ENCODE results near the gene CENPP.
"Not testable (repeated sequence)": the region's sequence is repeated elsewhere in the genome, so short reads cannot be mapped to it uniquely, and the experiment has no call there.

Gene CENPP

DNA sequence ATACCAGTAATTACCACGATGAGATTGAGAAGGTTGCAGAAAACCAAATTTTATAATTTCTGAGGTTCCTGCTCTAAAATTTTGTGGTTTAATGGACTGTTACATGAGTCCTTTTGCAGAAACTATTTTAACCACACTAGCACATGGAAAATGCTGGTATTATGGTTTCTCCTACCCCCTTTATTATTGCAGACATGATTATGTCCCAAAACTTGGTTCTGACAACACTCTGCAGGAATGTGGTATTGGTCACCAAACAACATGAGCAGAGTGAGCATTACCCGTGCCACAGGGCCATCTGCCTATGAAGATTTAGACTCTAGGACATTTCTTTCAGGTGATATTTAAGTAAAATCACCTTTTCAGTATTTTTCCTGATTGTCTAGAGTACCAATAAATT is 212.8 kb downstream of the CENPP start:
- DNase-seq (ENCODE audit: low read depth) = peak; percentile 46

DNA sequence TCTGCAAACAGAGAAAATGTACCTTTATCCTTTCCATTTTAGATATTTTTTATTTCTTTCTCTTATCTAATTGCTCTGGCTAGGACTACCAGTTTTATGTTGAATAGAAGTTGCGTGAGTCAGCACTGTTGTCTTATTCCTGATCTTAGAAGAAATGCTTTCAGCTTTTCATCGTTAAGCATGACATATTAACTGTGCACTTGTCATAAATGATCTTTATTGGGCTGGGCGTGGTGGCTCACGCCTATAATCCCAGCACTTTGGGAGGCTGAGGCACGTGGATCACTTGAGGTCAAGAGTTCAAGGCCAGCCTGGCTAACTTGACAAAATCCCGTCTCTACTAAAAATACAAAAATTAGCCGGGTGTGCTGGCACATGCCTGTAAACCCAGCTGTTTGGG is 218.2 kb downstream of the CENPP start:
- no peak for DNase-seq (ENCODE audit: low read depth)

DNA sequence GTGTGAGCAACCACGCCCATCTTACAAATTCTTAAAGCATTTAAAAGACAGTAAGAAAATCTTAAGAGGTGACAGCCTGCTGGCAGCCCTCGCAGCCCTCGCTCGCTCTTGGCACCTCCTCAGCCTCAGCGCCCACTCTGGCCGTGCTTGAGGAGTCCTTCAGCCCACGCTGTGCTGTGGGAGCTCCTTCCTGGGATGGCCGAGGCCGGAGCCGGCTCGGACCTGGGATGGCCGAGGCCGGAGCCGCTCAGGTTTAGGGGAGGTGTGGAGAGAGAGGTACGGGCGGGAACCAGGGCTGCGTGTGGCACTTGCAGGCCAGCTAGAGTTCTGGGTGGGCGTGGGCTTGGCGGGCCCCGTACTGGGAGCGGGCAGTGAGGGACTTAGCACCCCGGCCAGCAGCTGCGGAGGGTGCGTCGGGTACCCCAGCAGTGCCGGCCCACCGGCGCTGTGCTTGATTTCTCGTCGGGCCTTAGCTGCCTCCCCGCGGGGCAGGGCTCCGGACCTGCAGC is 219.3 kb downstream of the CENPP start:
- DNase-seq (ENCODE audit: low read depth) = no peak

DNA sequence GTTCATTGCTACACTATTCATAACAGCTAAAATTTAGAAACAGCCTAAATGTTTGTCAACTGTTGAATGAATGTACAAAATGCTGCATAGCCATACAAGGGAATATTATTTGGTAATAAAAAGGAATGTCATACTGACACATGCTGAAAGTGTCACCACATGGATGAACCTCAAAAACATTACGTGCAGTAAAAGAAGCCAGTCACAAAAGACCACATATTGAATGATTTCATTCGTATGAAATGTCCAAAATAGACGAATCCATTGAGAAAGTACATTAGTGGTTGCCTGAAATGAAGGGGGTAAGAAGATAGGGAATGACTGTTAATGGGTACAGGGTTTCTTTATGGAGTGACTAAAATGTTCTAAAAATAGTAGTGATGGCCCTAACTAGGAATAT is 221.6 kb downstream of the CENPP start:
- no peak for DNase-seq (ENCODE audit: low read depth)

DNA sequence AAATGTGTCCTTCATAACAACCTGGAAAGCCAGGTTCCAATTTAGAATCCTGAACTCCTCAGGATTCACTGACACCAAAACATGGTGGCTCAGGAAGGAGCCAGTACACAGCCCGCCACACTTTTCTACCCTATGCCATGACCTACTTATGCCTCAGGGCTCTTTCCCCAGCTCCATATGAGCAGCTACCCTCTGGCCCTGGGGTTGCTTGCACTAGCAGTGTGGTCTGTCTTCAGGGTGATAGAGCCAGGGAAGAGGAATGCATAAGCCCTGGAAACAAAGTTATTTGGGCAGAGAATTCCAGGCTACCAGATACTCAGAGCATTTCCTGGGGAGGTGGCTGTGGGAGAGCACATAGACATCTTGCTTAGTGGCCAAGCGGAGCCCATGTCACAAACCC is 225.0 kb downstream of the CENPP start:
- DNase-seq (ENCODE audit: low read depth) = no peak

DNA sequence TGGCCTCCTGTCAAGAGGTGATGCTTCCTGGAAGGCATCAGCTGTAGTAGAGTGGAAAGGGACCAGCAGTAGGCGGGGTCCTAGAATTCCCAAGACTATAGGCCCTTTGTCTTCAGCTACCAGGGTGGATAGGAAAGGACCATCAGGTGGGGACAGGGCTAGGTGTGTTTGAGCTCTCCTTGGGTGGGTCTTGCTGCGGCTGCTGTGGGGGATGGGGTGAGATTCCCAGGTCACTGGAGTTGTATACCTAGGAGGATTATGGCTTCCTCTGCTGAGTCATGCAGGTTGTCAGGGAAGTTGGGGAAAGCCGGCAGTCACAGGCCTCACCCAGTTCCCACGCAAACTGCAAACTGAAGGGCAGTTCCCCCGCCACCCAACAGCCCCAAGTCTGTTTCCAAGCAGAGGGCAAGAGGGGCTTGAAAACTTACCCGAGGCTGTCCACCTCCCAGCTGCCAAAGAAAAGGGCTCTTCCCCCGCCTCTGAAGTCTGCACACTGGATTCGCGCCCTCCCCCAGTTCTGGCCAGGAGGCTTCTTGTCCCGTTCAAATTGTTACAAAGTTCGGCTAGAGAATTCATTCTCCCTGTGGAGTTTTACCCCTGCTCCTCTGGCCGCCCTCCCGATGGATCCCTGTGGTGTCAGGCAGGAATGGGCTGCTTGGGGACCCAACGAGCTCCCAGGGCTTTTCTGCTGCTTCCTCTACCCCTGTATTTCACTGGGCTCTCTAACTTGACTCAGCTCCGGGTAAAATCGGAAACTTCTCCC is 233.0 kb downstream of the CENPP start:
- no peak for DNase-seq (ENCODE audit: low read depth)

DNA sequence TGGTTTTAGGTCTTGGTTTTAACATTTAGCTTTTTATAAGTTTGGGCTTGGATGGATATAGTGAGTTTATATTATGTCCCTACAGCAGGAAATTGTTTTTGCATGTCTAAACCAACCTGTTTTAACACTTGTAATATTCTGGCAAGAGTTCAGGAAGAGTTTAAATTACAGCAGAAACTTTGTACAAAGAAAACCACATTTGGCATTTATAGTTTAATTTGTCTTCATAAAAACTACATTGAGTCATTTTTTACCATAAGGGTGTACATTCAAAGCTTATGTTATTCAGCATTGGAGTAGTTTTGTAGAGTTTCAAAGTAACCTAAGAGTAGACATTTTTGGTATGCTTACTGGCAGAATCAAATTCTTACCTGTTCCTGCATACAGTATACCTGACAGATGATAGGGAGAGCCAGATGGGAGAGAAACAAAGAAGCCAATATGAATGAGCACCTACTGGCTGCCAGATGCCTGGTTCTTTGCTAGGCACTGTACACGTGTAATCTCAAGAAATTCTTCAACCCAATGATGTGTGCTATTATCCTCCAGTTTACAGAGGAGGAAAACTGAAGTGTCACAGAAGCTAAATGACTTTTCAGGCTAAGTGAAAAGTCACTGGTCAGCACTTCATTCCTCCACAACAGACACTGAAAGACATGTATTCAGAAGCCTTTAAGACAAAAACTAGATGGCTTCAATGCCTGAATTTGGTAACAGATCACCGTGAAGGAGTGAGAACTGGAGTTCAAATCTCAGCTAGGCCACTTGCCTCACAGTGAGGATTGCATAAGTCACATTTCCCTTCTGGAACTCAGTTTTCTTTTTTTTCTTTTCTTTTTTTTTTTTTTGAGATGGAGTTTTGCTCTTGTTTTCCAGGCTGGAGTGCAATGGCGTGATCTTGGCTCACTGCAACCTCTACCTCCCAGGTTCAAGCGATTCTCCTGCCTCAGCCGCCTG is 235.9 kb downstream of the CENPP start:
- DNase-seq (ENCODE audit: low read depth) = peak; percentile 6

DNA sequence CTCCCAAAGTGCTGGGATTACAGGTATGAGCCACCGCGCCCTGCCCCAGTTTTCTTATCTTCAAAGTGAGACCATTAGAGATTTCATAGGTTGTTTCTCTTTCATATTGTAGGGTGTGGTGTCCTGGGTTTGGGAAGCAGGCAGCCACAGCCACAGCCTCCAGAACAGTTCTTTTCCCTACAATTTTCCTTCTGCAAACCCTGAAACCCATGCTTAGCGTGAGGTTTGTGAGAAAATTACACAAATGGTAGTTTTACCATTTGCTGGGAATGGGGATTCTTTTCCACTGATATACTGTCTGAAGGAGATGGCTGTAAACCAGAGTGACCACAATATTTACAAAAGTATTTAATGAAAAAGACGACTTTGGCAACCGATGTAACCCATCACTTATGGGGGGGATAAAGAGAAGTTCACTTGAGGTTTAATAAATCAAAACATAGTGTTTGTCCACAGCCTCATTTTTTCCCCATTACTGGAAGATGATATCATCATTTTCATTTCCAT is 236.8 kb downstream of the CENPP start:
- DNase-seq (ENCODE audit: low read depth) = peak; percentile 12

DNA sequence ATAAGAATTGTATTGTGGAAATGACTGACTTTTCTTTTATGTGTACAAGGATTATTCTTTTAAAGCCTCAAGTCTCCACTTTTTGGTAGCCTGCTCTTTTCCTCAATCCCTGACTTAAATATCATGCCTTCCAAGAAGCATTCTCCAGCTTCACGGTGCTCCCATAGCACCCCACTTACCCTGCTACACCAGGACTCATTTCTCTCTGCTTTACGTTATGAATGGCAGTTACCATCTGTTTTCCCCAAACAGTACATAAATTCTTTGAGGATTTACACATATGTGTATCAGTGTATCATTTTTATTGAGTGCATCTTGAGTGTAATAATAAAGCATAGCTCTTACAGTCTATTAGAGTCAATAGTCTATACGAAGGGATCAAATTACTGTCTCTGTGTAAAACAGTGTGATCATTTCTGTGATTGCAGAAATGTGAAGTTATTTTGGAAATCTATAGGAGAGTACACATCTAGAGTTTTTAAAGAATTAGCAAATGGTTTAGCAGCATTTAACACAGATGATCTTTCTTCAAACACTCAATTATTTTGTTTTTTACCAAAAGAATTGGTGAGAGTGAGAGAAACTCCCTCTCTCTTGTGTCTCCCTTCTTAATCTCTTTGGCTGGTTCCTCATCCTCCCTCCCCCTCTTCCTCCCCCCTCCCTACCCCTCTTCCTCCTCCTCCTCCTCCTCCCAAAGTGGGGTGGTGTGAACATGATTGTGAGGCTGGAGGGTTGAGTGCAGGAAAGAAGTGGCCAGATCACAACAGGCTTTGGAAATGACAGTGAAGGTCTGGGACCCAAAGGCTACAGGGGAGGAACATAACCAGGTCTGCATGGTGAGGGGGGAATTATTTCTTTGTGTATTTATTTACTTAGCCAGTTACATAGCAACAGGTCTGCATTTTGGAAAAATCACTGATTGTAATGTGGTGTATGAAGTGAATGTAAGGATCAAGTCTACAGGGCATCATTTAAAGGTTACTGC is 237.7 kb downstream of the CENPP start:
- no peak for DNase-seq (ENCODE audit: low read depth)

DNA sequence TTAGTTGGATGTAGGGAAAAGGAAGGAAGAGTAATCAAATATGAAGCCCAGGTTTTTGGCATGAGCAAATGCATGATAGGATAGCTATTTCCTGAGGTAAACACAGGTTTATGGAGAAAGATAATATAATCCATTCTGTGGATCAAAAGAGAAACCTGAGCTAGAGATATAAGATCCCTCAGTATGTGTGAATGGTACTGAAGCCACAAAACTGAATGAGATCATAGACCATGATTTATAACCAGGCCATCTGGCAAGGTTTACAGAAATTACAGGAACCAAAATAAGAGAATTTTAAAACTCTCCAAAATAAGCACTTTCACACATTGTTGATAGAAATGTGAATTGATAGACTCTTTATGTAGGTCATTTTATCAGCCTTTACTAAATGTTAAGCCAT is 238.8 kb downstream of the CENPP start:
- peak; percentile 8 for DNase-seq (ENCODE audit: low read depth)

DNA sequence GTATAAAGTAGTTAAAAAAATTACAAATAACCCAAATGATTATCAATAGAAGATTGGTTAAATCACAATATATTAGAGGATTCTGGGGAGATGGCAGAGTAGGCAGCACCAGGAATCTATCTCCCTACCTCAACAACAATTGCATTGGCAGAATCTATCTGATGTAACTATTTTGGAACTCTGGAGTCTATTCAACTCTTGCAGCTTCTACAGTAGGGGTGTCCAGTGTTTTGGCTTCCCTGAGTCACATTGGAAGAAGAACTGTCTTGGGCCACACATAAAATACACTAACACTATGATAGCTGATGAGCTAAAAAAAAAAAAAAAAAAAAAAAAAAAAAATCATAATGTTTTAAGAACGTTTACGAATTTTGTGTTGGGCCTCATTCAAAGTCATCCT is 239.2 kb downstream of the CENPP start:
- DNase-seq (ENCODE audit: low read depth) = no peak

DNA sequence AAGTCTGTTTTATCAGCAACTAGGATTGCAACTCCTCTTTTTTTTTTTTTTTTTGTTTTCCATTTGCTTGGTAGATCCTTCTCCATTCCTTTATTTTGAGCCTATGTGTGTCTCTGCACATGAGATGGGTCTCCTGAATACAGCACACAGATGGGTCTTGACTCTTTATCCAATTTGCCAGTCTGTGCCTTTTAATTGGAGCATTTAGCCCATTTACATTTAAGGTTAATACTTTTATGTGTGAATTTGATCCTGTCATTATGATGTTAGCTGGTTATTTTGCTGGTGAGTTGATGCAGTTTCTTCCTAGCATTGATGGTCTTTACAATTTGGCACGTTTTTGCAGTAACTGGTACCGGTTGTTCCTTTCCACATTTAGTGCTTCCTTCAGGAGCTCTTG is 246.1 kb downstream of the CENPP start:
- not testable (repeated sequence) for DNase-seq (ENCODE audit: low read depth)

DNA sequence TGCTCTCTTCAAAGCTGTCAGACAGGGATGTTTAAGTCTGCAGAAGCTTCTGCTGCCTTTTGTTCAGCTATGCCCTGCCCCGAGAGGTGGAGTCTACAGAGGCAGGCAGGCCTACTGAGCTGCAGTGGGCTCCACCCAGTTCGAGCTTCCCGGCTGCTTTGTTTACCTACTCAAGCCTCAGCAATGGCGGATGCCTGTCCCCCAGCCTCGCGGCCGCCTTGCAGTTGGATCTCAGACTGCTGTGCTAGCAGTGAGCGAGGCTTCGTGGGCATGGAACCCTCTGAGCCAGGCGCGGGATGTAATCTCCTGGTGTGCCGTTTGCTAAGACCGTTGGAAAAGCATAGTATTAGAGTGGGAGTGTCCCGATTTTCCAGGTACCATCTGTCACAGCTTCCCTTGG is 247.9 kb downstream of the CENPP start:
- not testable (repeated sequence) for DNase-seq (ENCODE audit: low read depth)

DNA sequence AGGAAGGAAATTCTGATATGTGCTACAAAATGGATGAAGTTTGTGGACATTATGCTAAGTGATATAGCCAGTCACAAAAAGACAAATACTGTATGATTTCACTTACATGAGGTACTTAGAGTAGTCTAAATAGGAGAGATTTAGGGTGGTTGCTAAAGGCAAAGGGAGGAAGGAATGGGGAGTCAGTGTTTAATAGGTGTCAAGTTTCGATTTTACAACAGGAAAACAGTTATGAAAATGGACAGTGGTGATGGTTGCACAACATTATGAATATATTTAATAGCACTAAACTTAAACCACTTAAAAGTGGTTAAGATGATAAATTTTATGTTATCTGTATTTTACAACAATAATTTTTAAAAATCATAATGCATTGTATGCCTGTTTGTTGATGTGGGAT is 250.4 kb downstream of the CENPP start:
- no peak for DNase-seq (ENCODE audit: low read depth)

DNA sequence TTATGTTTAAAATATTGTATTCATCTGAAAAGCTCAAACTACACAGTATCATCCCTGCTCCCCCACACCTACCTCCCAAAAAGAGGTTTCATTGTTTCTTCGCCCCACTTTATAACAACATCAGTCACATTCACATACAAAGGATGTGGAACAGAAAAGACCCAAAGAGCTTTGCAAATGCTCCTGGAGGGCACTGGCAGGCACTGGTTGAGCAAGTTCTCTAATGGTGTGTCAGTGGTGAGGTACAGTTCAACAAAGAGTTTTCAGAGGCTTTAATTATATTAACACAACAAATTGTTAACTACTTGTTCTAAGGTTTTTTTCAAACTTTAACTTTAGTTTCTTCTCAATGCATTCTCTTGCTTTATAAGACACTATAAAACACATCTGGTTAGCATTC is 264.2 kb downstream of the CENPP start:
- no peak for DNase-seq (ENCODE audit: low read depth)

DNA sequence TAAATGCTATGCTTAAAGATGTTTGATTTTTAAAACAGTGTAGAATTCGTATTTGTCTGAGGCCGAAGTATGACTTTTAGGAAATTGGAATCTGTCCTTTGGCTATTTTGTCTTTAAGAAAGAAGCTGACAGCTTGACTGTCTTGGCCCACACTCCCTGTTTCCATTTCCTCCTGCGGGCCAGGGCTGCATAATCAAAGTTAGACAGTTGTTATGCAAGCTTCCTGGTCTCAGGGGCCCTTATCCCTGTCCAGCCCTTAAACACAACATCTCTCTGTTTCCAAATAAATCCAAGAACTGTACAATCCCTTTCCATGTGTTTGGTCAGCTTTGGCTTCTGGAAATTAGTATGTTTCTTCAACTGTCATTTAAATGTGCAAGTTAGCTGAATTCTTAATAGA is 264.6 kb downstream of the CENPP start:
- DNase-seq (ENCODE audit: low read depth) = no peak

DNA sequence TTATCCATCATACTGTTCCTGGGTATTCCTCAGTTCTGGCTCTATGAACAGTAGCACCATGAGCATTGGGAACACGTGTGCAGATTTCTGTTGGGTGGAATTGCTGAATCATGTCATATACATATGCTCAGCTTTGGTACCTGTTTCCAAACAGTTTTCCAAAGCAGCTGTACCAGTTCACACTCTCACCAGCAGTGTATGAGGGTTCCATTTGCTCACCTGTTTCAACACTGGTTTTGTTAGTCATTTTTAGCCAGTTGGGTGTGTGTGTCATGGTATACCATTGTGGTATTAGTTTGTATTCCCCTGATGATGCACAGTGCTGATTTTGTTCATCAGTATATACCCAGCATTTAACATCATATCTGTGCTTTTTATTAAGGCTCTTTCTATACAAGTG is 266.8 kb downstream of the CENPP start:
- DNase-seq (ENCODE audit: low read depth) = no peak

DNA sequence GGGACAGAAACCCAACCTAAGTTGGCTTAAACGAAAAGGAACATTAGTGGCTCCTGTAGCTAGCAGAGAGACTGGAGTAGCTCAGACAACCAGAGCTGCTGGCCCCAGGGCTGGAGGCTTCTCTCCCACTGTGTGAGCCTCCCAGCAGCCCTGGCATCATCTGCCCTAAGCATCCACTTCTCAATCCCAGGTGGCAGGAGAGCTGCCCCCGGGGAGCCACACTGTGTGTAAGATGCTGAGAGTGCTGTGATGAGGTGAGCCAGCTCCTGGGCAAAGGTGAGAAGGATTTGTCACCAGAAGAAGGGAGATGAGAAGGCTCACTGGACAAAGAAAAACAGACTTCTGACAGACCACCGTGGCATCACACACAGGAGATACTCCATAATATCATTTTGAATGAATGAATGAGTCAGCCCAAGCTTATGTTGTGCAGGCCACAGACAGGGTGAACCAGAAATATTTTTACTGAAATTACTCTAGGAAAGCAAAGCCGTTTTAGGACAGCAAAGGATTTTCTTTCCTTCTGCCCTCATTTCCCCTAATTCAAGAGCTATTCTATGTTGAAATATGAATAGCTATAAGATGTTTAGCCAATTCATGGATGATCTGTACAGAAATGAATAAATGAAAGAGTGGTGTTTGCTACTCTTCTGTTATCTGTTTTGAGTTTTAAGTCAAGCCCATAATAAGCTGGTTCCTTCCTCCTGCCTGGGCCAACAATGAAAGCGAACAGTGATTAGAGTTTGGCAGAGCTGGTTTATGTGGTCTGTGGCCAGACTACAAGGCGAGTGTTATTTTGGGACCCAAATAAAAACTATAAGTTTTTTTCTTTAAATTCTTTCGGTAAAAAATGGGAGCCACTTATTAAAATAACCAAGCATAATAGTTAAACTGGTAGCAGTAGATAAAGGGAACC is 267.5 kb downstream of the CENPP start:
- DNase-seq (ENCODE audit: low read depth) = no peak

DNA sequence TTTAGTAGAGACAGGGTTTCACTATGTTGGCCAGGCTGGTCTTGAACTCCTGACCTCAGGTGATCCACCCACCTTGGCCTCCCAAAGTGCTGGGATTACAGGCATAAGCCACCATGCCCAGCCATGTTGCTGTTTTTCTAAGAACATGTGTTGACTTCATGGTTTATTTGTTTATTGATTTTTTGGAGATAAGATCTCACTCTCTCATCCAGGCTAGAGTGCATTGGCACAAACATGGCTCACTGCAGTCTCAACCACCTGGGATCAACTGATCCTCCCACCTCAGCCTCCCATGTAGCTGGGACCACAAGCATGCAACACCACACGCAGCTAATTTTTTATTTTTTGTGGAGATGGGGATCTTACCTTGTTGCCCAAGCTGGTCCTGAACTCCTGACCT is 269.3 kb downstream of the CENPP start:
- DNase-seq (ENCODE audit: low read depth) = not testable (repeated sequence)

DNA sequence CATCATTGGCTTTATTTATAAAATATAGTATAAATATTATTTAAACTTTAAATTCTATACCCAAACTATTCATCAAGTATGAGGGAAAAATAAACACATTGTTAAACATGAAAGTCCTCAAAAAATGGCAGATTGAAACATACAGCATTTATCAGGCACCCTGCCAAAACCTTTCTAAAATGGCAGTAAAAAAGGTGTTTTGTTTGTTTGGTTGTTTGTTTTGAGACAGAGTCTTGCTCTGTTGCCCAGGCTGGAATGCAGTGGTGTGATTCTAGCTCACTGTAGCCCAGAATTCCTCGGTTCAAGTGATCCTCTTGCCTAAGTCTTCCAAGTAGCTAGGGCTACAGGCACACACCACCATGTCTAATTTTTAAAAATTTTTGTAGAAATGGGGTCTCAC is 270.2 kb downstream of the CENPP start:
- no peak for DNase-seq (ENCODE audit: low read depth)

DNA sequence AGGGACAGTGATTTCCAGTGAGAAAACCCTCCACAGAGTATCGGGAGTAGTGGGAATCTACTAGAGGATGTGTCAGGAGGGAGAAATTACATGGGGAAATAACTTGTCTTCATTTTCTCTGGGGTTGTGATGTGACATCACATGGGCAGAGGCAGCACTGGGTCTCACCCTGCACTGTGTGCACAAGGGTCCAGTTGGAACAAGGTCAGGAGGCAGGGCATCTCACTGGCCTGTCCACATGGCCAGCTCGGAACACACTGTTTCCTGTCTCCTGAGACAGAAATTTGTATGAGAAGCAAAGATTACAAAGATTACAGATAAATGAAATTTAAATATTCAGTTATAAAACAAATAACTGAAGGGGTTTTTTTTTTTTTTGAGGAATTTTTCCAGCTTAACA is 272.6 kb downstream of the CENPP start:
- DNase-seq (ENCODE audit: low read depth) = no peak

All from ELR (cell line).